ENCODE results near the gene NKAIN2.
"Not testable (repeated sequence)": the region's sequence is repeated elsewhere in the genome, so short reads cannot be mapped to it uniquely, and the experiment has no call there.

NKAIN2 gene

DNA sequence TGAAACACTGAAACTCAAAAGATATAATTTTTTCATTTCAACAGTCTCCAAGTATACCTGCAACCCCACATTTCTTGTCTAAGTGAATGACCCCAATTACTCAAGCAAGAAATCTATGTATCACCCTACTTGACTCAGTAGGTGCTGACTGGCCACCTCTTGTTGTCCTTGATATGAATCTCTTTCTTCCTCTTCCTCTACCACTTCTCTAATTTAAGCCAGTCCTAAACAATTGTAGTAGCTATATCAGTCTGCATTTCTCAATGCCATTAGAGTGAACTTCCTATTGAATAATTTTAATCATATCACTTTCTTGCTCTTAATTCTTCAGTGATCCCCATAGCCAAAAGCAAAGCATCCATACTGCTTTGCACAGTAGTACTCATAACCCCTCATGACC is 93.2 kb downstream of the NKAIN2 start:
- DNase-seq: no peak

DNA sequence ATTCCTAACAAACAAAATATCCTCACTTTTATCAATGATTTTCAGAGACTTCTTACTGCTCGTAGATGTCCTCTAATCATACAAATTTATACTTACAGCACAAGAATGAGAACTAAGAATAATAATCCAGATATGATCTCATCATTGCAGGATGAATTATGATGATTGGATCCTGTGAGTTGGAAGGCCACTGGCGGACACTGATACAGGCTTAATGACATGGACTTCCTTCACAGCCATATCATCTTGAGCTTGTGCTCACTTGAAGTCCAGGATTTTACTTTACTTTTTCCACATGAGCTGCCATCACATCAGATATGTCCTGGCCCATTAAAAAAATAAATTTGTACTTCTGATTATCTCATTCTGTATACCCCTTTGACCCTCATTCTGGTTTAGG is 94.3 kb downstream of the NKAIN2 start:
- DNase-seq: no peak

DNA sequence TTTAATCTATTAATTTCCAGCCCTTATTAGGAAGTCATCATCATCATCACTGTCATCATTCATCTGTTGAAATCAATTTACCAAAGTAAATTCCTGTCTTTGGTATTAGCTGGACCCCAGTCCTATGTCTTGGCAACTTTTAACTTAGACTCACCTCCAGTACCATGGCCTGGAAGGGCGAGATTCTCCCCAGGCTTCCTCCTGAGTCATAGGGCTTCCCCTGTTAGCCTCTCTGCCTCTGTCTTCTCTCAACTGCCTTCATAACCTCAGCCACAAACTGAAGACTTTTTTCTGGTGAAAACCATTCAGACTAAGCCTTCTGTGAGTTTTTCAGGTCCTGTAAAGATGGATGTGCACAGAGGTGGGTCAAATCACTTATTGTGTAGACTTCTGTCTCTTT is 95.0 kb downstream of the NKAIN2 start:
- no peak for DNase-seq

DNA sequence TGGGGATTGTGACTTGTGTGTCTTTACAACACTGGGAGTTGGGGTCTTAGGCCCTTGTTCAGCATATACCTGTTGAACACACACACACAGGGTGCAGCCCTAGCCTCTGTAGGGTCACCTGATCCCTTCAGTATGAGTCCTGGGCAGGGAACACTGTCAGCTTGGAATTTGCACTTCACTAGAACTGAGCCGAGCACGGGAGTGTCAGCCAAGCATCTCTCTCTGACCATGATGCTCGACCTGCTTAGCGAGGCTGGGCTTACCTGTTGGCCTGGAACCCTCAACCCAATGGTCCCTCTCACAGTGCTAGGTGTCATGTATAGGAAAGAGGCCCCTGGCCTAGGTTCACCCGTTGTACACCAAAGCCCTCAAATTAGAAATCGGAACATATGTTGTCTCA is 96.1 kb downstream of the NKAIN2 start:
- peak in 1 of 2 experiments; percentile 23 for DNase-seq

DNA sequence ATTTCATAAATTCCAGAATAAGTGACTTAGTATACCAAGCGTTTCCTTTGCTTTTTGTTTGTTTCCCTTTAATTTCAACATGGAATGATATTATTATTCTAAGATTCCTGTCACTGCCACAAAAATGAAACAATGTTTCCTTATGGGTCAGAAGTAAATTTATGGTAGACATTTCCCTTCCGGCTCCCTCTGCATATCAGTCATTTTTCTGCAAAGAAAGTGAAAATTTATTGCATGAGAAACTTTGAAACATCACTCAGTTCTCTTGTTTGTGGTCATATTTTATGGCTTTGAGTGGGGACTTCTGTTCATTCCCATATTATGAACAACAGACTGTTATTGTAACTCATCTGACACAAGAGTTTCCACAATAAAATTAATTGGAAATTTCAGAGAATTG is 97.8 kb downstream of the NKAIN2 start:
- DNase-seq: no peak

DNA sequence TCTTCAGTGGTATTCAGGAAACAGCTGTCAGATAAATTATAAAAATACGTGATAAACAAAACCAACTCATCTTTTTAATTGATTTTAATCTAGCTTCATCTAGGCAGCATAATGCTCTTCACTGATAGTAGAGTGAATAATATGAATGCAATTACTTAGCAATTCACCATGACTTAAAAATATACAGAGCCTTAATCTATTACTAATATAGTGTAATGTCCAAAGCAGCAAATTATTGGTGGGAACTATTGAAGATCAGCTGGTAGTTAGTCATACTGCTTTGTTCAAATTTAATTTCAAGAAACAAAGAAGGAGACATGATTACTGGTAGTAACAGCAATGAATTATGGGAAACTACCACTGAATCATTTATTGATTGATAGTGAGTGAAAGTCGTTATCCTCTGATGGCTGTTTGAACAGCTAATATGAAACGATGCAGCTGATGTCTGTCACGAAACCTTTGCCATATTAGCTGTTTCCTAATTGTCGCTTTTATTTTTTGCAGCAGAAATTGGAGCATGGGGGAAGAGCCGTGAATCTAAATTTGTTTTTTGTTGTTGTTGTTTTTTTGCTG is 99.2 kb downstream of the NKAIN2 start:
- DNase-seq: no peak

DNA sequence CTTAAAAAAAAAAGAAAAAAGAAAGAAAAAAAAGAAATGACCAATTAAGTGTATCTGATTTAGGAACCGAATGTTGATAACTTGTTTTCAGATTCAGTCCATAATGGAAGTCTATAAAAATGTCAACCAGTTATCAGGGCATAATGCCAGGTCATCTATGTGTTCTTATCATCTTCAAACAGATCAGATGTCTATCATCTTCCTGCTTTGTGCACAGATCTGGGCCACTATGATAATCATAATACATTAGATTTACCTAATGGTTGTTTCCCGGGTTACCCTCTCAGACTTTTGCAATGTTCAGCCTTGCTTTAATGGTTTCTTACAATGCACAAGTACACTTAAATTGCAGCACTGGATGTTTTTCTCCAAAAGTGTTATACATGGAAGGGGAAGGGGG is 100.6 kb downstream of the NKAIN2 start:
- no peak for DNase-seq

DNA sequence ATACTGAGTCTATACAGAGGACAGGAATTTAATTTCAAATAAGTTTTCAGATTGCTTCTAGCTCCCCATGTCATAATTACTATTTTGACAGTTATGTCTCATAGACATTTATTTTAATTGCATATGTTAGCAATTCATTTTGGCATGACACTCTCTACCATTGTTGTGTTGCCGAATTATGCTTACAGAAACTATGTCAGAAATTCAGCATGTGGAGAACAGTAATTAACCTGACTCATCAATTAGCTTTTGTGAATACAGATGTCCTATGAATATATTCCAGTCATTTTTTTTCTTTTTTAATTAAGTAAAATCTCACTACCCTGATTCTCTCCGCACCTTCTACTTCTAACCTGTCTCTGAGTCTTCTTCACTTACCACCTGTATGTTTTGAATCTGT is 105.1 kb downstream of the NKAIN2 start:
- DNase-seq: no peak

DNA sequence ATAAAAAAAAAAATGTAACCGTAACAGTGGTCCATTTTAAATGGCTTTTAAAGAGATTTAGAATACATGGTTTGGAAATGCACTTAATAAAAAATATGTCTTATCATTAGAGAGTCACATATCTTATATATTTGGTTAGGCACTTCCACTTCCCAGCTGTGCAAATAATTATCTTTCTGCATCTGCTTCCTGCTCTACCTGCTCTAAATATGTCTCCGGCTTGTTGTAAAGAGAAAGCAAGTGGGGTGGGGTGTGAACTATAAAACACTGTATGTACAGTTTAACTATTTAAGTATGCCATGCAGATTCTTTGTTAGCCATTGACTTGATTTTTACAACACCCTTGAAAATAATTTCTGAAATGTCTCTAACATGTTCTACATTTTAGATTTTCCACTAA is 106.3 kb downstream of the NKAIN2 start:
- no peak for DNase-seq

DNA sequence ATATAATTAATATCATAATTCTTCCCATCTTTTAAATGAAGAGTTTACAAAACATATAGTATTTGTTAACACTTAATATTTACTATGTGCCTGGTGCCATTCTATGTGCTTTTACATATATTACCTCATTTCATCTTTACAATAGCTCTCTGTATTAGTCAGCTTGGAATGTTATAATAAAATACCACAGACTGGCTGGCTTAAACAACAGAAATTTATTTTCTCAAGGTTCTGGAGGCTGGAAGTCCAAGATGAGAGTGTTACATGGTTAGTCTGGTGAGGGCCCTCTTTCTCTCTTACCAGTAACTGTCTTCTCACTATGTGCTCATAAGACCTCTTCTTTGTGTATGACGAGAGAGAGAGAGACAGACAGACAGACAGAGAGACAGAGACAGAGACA is 110.2 kb downstream of the NKAIN2 start:
- DNase-seq: no peak

DNA sequence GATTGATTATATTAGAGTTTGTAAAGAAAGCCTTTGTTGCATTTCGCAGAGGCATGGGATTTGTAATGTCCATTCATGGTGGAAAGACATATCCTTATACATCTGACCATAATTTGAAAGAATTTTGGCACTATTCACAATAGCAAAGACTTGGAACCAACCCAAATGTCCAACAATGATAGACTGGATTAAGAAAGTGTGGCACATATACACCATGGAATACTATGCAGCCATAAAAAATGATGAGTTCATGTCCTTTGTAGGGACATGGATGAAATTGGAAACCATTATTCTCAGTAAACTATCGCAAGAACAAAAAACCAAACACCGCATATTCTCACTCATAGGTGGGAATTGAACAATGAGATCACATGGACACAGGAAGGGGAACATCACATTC is 119.7 kb downstream of the NKAIN2 start:
- DNase-seq: not testable (repeated sequence)

DNA sequence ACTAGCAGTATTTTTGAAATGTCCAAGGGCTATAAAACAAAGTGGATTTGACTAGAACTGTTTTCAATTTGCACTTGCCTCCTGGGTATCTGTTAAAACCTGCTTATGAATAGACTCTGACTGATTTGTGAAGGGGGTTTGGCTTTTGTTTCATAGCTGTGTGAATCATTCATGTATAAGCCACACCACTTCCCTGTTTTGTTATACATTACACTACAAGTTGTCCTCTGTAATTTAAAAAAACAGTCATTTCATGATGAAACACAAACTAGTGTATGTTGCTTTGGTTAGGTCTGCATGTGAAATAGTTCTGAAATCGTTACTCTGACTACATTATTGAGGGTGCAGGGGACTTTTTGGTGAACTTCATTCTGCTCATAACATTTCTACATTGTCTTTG is 121.7 kb downstream of the NKAIN2 start:
- no peak for DNase-seq

DNA sequence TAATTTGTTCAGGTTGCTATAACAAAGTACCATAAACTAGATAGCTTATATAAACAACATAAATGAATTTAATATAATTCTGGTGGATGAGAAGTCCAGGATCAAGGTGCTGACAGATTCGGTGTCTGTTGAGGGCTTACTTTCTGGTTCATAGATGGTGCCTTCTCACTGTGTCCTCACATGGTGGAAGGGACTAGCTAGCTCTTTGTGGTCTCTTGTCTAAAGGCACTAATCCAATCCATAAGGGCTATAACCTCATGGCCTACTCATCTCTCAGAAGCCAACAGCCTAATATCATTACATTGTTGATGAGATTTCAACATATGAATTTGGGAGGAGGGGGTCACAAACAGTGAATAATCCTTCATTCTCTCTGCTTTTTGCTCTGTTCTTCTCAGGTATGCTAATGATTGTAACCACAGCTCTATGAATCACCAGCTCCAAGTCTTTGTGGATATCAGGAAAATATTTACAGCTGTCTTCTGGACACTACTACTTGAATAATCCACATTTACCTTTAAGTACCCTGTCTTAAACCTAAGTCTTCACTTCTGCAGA is 122.3 kb downstream of the NKAIN2 start:
- no peak for DNase-seq

DNA sequence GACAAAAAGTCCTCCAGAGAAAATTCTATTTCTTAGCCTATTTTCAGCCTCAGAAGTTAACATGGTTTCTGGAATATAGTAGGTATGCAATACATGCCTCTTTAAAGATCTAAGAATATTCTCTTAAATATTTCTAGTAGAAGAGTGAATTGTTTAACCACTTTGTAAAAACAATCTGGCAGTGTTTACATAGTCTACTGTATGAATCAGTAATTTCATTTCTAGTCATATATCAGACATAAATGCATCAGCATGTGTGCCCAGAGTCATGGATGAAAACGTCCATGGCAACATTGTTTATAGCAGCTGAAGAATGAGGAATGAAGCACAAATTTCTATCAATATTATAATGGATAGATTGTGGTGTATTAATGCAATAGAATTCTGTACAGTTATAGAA is 124.9 kb downstream of the NKAIN2 start:
- no peak for DNase-seq

DNA sequence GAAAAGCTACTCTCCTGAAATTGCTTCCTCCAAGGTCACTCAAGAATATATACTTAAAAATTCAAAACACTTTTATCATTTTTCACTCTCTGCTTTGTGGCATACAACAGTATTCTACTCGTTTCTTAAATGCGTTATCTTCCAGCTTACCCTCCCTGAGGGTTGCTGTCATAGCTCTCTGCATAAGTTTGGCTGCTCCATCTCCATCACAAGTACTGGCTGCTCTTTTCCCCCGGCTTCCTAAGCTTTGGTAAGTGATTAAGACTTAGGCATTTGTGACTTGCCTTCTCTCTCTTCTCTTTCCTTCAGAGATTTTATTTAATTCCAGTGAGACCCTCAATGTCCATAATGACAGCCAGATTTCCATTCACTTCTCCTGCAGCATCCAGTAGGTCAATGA is 128.3 kb downstream of the NKAIN2 start:
- DNase-seq: no peak

DNA sequence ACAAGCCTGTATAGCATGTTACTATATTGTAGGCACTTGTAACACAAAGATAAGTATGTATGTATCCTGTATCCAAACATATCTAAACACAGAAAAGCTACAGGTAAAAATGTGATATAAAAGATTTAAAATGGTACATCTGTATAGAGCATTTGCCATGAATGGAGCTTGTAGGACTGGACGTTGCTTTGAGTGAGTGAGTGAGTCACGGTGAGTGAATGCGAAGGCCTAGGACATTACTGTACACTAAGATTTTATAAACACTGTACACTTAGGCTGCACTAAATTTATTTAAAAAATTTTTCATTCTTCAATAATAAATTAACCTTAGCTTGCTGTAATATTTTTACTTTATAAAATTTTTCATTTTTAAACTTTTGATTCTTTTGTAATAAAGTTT is 136.9 kb downstream of the NKAIN2 start:
- no peak for DNase-seq

DNA sequence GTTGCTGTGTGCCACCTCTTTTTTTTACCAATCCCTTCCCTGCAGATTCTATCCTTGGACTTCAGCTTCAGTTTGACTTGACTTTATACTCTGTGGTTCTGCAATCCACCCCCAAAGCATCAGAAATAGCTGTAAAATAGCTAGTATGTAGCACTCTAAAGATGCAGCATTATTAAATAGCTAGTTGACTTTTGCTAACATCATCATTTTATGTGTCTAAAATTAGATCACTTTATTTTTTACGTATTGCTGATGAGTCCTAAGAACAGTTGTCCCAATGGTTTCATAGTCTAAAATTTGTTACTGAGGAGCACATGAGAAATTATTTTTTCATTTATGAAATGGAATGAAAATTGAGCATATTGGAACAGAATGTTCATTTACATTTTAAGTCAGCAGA is 138.2 kb downstream of the NKAIN2 start:
- DNase-seq: no peak

DNA sequence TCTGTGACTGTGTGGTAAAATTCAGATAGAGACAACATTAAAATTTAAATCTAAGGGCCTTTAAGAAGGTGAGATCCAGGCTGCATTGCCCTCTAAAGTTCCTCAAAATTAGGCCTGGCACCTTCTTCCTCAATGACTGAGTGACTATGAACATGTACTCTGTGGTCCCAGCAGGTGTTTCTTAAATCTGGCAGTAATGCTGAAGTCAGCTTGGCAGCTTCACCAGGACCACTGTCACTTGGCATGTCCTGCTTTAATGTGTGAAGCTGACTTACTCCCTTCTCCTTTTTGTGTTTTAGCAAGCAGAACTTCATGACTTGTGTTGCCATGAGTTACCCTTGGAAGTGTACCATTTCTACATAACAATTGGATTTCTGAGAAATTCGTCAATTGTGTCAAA is 141.7 kb downstream of the NKAIN2 start:
- no peak for DNase-seq

DNA sequence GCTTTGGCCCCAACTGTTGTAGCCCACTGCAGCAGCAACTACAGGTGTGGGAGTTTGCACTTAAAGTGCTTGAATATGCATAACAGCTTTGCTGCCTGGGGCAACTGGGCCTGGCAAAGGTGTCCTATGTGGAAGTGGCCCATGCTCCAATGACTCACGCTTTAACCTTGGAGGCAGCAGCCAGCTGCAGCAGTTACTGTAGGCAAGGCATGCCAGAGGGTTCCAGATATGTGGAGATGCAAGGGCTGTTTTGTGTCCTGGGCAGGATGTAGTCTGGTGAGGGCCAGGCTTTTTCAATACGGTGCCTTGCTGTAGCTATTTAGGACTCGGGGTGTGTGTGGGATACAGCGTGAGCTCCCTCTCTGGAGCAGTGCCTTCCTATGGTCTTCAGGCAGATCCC is 150.3 kb downstream of the NKAIN2 start:
- no peak for DNase-seq

DNA sequence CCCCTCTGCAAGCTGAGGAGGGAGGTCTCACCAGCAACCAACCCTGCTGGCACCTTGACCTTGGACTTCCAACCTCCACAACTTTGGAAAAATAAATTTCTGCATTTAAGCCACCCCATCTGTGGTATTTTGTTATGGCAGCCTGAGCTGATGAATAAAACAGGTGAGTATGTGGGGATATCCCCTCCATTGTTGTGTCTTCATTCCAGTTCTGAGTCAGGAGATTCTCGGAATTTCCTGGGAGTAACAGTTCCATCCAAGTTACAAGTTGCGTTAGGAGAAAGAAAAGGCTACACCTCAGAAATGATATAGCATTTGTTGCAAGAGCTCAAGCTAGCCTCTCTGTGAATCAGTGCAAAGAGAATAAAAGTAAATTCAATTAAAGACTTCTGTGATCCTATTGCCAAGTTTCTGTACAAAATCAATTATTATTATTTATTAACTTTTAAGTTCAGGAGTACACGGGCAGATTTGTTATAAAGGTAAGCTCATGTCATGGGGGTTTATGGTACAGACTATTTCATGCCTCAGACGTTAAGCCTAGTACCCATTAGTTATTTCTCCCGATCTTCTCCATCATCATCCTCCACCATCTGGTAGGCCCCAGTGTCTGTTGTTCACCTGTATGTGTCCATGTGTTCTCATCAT is 153.0 kb downstream of the NKAIN2 start:
- DNase-seq: no peak

DNA sequence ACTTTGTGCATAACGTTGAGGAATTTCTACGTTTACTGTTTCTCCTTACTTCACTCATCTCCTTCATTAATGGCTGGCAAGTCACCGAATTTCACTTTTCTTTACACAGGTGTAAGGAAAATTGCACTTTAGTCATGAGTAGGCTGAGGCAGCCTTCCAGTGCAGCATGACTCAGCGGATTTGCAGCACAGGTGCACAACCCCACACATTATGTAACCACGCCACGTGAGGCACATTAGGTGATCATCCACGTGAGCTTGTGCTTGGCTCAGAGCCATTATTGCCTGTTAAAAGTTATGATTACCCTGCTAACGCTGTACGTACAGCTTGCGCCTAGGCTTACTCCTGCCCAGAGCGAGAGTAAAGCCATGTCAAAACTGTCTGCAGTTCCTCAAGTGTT is 158.8 kb downstream of the NKAIN2 start:
- DNase-seq: peak; percentile 69 to 75

DNA sequence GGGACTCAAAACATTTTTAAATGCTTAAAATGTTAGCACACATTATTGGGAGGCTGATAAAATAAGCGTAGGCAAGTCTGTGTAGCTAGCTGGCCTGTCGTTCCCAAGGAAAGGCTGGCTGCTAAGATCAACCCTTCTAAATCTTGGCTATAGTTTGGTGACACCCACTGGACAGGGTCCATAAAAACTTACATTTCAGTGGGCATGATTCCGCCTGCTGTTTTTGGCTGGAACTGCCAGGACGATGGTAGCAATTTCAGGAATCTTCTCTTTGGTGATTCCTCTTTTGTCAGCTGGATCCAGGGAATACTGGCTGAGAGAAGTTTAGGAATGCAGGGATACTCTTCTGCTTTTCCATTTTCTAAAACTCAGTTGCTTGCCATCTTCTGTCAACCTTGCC is 162.2 kb downstream of the NKAIN2 start:
- peak in 1 of 2 experiments; percentile 45 for DNase-seq

DNA sequence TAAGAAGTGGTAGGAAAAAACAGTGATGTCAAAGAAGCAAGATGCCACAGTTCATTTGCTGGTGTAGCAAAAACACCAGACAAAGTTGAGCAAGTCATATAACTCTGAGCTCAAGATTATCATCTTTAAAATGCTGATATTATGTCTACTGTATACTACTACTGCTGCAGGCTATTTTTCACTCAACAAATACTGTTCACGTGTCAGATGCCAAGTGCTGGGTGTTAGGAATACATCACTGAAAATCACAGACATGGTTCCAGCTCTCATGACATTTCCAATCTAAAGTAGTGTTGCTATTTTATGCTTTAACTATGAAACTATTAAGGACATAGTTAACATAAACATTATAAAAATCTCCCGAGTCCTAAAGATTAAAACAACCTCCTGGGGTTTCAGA is 163.0 kb downstream of the NKAIN2 start:
- no peak for DNase-seq

DNA sequence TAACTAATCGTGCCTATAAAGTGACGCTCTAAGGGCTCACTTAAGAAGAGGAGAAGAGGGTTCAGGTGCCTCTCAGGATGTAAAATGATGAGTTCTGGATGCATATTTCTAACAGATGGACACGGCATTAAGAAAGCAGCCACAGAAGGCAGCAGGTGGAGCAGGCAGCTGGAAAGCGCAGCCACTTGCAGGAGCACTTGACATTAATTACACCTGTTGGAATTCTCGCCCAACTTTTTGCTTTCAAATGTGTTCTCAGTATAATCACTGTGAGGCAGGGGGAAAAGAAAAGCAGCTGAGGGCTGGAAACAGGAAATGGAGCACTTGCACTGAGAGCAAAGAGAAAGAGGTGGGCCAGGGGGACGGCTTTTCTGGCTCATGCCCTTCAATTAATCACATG is 164.2 kb downstream of the NKAIN2 start:
- peak; percentile 93 to 95 for DNase-seq
